Breast epithelium (tissue), 3 donors: ENCODE results near the gene NSD2.

Experiments
- POLR2A ChIP-seq: fragments of 450-650 bp; IDR thresholded peaks from one replicate; pipeline ENCODE4 v1.6.1; 2016; ENCODE audit warnings: antibody characterized with exemption, mild to moderate bottlenecking, moderate library complexity
- TF ChIP-seq, protein P1 (sequence below), 3 donors: fragments of 450-650 bp; IDR thresholded peaks; one replicate each; pipeline ENCODE4 v1.5.1; 2016 to 2017; ENCODE audit warnings: antibody characterized with exemption in 3 of 3, mild to moderate bottlenecking in 3 of 3, moderate library complexity in 3 of 3

DNA sequence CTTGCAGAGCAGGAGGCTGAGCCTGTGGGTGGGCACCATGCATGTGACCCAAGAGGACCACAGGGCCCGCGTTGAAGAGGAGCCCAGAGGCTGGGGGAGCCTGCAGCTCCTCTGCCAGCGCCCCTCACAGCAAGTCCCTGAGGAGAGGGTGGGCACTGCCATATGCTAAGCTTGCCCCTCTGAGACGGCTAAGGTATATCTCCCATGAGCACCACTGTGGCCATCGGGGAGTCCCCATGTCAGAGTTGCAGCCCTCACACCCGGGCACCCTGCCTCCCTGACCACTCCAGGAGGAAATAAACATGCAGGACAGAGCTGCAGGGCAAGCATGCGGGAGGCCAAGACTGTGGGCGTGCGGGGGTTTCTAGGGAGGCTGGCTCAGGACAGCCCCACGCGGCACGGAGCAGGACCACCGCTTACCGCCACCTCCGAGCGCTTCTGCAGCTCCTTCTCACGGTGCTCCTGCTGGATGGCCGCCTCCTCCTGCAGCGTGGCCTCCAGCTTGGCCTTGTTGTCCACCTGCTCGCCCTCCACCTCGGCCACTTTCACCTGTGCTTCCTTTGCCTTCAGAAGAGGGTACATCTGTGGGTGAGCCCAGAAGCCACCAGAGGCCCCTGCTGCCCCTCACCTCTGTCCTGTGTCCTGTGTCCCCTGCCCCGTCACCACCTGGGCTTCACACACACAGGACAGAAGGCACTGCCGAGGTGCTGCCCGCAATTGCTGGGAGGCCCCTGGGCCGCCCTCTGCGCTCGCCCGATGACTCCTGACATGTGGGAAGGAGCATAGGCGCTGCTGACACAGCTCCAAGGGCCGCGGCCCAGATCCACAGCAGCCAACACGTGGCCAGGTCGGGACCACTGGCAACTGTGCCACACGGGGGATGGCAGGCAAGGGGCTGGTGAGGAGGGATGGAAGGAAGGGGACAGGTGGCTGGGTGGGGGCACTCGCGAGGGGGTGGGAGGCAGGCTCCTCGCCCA is 48.3 kb upstream of the NSD2 start:
- TF ChIP-seq, protein P1, sequence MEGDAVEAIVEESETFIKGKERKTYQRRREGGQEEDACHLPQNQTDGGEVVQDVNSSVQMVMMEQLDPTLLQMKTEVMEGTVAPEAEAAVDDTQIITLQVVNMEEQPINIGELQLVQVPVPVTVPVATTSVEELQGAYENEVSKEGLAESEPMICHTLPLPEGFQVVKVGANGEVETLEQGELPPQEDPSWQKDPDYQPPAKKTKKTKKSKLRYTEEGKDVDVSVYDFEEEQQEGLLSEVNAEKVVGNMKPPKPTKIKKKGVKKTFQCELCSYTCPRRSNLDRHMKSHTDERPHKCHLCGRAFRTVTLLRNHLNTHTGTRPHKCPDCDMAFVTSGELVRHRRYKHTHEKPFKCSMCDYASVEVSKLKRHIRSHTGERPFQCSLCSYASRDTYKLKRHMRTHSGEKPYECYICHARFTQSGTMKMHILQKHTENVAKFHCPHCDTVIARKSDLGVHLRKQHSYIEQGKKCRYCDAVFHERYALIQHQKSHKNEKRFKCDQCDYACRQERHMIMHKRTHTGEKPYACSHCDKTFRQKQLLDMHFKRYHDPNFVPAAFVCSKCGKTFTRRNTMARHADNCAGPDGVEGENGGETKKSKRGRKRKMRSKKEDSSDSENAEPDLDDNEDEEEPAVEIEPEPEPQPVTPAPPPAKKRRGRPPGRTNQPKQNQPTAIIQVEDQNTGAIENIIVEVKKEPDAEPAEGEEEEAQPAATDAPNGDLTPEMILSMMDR (IDR thresholded peaks at IDR 0.05), result no peak
- no peak for TF ChIP-seq POLR2A
